HG02798 (cell line): ENCODE measurements around the gene STING1.
"Not testable (repeated sequence)": the region's sequence is repeated elsewhere in the genome, so short reads cannot be mapped to it uniquely, and the experiment has no call there.

Source experiments
- ATAC-seq: cut with Tn5 transposase; IDR thresholded peaks from one replicate; pipeline ENCODE4 v1.9.1; 2021; ENCODE audit warnings: mild to moderate bottlenecking; ENCODE audit not compliant: unreplicated experiment, poor library complexity

The STING1 gene

GRCh38 chr5:139503879-139504278 lies 21.3 kb upstream of the STING1 start:
- ATAC-seq: not testable (repeated sequence)

GRCh38 chr5:139503036-139503817 lies 20.7 kb upstream of the STING1 start:
- not testable (repeated sequence) for ATAC-seq

DNA sequence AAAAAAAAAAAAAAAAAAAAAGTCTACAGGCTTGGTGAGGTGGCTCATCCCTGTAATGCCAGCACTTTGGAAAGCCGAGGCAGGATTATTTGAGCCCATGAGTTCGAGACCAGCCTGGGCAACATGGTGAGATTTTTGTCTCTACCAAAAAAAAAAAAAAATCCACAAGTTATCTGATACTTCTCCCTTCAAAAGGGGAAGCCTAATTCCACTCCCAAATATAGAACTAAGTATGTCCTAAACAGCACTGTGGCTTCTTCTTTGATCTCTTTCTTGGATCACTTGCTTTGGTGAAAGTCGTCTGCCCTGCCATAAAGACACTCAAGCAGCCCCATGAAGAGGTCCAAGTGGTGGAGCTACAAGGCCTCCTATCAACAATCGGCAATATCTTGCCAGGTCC lies 18.8 kb upstream of the STING1 start:
- ATAC-seq: no peak

- ATAC-seq: no peak
Measured at GRCh38 chr5:139495638-139496435, 13.3 kb upstream of the STING1 start.

- no peak for ATAC-seq
Measured at GRCh38 chr5:139494832-139495231, 12.3 kb upstream of the STING1 start.

GRCh38 chr5:139494256-139494655 lies 11.7 kb upstream of the STING1 start:
- ATAC-seq: no peak

GRCh38 chr5:139492700-139493192 lies 10.2 kb upstream of the STING1 start:
- no peak for ATAC-seq

DNA sequence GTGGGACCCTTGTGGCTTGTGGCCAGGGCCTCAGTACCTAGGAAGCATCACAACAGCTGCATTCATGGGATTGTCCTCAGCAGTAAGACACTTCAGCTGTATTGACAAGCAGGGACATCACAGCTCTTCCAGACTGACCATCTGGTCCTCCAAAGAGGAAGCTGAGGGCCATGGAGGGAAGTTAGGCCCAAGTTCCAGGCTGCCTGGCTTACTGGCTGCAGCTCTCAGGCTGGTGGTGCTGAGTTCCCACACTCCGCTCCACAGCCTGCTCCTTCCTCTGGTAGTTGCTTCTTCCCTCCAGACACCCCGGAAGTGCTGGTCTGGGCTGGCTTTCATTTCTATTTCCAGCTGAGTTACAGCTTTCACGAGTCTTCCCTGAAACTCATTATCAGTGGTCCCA lies 5.7 kb upstream of the STING1 start:
- no peak for ATAC-seq

DNA sequence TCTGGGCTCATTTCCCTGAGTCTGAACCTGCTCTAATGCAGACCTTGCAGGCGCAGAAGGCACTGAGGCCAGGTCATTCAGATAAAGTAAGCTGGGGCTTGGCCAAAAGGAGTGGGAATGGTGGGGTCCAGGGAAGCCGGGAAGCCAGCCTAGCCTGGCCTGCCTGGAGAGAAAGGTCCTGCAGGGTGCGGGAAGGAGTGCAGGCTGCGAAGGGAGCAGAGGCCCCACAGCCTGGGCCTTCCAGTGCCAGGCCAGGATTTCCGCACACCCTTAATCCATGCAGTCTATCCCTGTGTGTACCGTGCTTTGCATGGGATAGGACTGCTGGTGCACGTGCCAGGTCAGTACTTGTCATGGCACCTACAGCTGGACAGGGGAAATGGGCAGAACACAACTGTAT lies 3.6 kb upstream of the STING1 start:
- no peak for ATAC-seq

GRCh38 chr5:139482890-139483208 lies 291 bp upstream of the STING1 start:
- ATAC-seq: not testable (repeated sequence)

- ATAC-seq: no peak
Measured at GRCh38 chr5:139481580-139482049, 943 bp downstream of the STING1 start.

DNA sequence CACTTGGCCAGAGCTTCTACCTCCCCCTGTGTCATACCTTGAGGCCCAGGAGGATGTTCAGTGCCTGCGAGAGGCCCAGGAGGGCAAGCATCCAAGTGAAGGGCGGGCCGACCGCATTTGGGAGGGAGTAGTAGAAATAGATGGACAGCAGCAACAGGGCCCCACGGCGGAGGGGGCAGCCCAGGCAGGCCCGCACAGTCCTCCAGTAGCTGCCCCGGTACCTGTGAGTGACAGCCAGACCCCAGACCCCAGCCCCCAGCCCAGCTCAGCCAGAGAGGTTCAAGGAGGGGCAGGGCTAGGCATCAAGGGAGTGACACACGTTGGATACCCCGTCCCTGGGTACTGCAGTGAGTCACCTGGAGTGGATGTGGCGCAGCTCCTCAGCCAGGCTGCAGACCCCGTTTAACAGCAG lies 1.4 kb downstream of the STING1 start:
- ATAC-seq: no peak

DNA sequence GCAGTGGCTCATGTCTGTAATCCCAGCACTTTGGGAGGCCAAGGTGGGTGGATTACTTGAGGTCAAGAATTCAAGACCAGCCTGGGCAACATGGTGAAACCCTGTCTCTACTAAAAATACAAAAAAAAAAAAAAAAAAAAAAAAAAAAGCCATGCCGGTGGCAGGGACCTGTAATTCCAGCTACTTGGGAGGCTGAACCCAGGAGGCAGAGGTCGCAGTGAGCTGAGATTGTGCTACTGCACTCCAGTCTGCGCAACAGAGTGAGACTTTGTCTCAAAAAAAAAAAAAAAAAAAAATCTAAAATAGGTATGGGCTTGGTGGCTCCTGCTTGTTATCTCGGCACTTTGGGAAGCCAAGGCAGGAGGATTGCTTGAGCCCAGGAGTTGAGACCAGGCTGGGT lies 2.8 kb downstream of the STING1 start:
- ATAC-seq: not testable (repeated sequence)

DNA sequence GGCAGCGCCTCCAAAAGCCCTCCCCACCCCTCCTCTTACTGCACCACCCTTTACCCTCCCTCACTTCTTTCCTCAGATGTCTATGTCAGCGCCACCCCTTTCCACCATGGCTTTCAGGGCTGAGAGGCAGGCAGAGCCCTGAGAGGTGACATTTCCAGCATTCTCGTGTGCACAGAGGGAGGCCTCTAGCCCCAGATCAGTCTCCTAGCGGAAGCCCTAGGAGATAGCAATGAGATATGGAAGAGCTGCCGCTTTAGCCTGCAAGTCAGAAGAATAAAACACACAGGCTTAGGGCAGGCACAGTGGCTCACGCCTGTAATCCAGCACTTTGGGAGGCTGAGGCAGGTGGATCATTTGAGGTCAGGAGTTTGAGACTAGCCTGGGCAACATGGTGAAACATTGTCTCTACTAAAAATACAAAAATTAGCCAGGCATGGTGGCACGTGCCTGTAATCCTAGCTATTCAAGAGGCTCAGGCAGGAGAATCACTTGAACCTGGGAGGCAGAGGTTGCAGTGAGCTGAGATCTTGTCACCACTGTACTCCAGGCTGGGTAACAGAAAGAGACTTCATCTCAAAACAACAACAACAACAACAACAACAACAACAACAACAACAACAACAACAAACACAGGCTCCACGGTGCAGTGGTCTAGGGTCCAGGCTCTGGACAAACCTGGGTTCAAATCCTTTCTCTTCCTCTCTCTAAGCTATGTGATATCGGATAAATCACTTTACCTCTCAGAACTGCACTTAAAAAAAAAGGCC lies 3.7 kb downstream of the STING1 start:
- not testable (repeated sequence) for ATAC-seq

- no peak for ATAC-seq
Measured at GRCh38 chr5:139475865-139476617, 6.5 kb downstream of the STING1 start.

DNA sequence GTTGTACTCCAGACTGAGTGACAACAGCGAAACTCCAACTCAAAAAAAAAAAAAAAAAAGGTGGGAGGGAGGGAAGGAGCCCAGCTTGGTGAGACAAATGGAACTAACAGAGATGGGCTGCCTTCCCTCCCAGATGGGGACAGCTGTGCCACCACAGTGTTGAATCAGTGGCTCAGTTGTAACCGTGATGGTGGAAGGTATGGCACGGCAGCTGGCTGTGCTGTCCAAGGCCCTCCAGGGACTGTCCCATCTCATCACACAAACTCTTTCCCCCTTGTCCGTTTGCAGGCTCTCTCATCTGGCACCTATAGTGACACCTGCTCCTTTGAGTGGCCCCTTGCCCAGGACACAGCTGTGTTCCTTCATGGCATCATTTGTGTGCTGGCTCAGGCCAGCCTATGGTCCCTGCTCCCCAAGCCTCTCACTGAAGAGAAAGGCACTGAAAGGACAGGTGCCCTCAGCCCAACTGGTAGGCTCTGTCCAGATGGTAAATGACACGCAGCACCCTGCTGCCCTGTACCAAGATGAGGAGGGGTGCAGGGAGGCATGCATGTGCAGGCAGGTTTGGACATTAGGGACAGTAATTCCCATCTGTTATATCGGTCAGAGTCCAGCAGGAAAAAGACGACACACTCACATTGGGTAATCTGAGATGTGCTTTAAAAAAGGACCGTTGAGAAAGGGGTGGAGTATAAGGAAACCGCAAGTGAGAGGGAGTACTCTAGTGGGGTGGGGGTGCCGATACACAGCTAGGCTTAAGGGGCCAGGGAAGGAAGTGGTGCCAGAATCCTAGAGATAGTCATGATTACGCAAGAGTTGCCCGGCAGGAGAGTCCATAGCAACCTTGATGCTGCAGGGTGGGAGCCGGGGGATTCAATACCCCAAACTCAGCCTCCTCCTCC lies 7.4 kb downstream of the STING1 start:
- ATAC-seq: no peak

DNA sequence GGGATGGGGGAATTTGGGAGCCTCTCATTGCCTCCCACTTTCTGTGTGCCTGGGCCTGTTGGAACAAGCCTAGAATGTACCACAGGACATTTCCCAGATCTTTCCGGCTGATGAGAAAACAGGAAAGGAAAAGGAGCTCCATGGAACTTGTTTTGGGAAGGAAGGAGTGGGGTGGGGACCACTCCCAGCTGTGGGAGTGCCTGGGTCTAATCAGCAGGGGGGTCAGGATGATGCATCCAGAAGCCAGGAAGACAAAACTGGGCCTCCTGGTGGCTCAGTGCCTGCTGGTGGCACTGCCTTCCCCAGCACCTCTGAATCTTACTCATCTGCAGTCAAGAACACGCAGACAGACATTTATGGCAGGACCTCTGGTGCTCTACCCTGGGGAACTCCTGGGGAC lies 9.0 kb downstream of the STING1 start:
- no peak for ATAC-seq

- no peak for ATAC-seq
Measured at GRCh38 chr5:139473105-139473504, 9.5 kb downstream of the STING1 start.
